ENCODE data around the gene SEMA4A.

GRCh38 chr1:156113282-156113950 is 40.0 kb upstream of the SEMA4A start:
- TF ChIP-seq KDM5B (IDR thresholded peaks at IDR 0.05; ENCODE audit: insufficient replicate concordance, low read depth, low read length) (no peak), FOXJ2 (tag; IDR thresholded peaks at IDR 0.05) (no peak)
